DOHH2 (cell line): ENCODE data around the gene LAMB1.

Experiments
- H3F3A ChIP-seq: fragments of 200-600 bp; sonication (generic), shearing (Covaris generic); 2 replicates; pipeline ENCODE4 v1.6.0; 2016; ENCODE audit warnings: antibody characterized with exemption, mild to moderate bottlenecking; ENCODE audit not compliant: control insufficient read depth, insufficient read depth
- H3K27ac ChIP-seq: fragments of 200-600 bp; sonication (generic); 2 replicates; pipeline ENCODE4 v1.5.1; 2014; ENCODE audit warnings: low read depth, mild to moderate bottlenecking, low read length, moderate library complexity
- H3K27me3 ChIP-seq: fragments of 200-600 bp; sonication (generic); 2 replicates; pipeline ENCODE4 v1.6.1; 2014; ENCODE audit warnings: mild to moderate bottlenecking, low read length, mixed read lengths; ENCODE audit not compliant: control insufficient read depth
- H3K36me3 ChIP-seq: fragments of 200-600 bp; sonication (generic); 2 replicates; pipeline ENCODE4 v1.6.1; 2014; ENCODE audit warnings: mild to moderate bottlenecking, low read length, moderate library complexity, mixed read lengths; ENCODE audit not compliant: control insufficient read depth
- H3K4me1 ChIP-seq: fragments of 200-600 bp; sonication (generic); 2 replicates; pipeline ENCODE4 v1.6.1; 2014; ENCODE audit warnings: mild to moderate bottlenecking, low read length, mixed read lengths; ENCODE audit not compliant: control insufficient read depth
- H3K4me2 ChIP-seq: fragments of 200-600 bp; sonication (generic); 2 replicates; pipeline ENCODE4 v1.6.0; 2014; ENCODE audit warnings: mild to moderate bottlenecking, low read length, moderate library complexity
- H3K4me3 ChIP-seq: fragments of 200-600 bp; sonication (generic); 2 replicates; pipeline ENCODE4 v1.5.1; 2014; ENCODE audit warnings: mild to moderate bottlenecking, low read length, mixed read lengths
- H3K79me2 ChIP-seq: fragments of 200-600 bp; sonication (generic); 2 replicates; pipeline ENCODE4 v1.6.1; 2014; ENCODE audit warnings: mild to moderate bottlenecking, low read length, mixed read lengths; ENCODE audit not compliant: control insufficient read depth
- H3K9me2 ChIP-seq: fragments of 200-600 bp; sonication (generic); replicated peaks from 2 replicates; pipeline ENCODE4 v1.6.1; 2014; ENCODE audit warnings: mild to moderate bottlenecking, low read length, mixed read lengths; ENCODE audit not compliant: control insufficient read depth
- H3K9me3 ChIP-seq: fragments of 200-600 bp; sonication (generic); 2 replicates; pipeline ENCODE4 v1.6.1; 2014; ENCODE audit warnings: antibody characterized with exemption, low read length, mixed read lengths; ENCODE audit not compliant: control insufficient read depth, insufficient read depth
- H4K20me1 ChIP-seq: fragments of 200-600 bp; sonication (generic); 2 replicates; pipeline ENCODE4 v1.6.0; 2014; ENCODE audit warnings: low read depth, mild to moderate bottlenecking, antibody characterized with exemption, low read length, moderate library complexity; ENCODE audit not compliant: control insufficient read depth, insufficient read depth
- CTCF ChIP-seq: fragments of 200-600 bp; sonication (generic); IDR thresholded peaks from one replicate; pipeline ENCODE4 v1.5.1; 2014; ENCODE audit warnings: antibody characterized with exemption, mild to moderate bottlenecking, low read depth, low read length; ENCODE audit not compliant: poor library complexity, severe bottlenecking
- EZH2phosphoT487 ChIP-seq: fragments of 200-600 bp; sonication (generic); IDR thresholded peaks from 2 replicates; pipeline ENCODE4 v1.6.1; 2017; ENCODE audit warnings: borderline replicate concordance, mild to moderate bottlenecking, antibody characterized with exemption, low read length, moderate library complexity, mixed read lengths

LAMB1 gene

GRCh38 chr7:108002726-108003598 is at the start of gene LAMB1:
TSS of gene LAMB1 (minus strand) at chr7:108003161. CDS start at chr7:108002885, 276 bp downstream.
- Histone ChIP-seq H3K9me2 (no peaks in the 10 kb centered on the region), H4K20me1 (no peaks in the 10 kb centered on the region), H3K79me2 (no peaks in the 10 kb centered on the region), H3K4me3 (no peak within 1 kb of the TSS), H3K27ac (no peak within 1 kb of the TSS), H3K27me3 (peaks cover 3% of the 10 kb centered on the region; the same call in 1 of the 2 replicates), H3K9me3 (peaks cover 12% of the 10 kb centered on the region), H3K4me2 (no peak within 1 kb of the TSS), H3F3A (no peaks in the 10 kb centered on the region), H3K36me3 (no peaks in the 10 kb centered on the region), H3K4me1 (no peaks in the 10 kb centered on the region)
- no peak for TF ChIP-seq EZH2phosphoT487
- TF ChIP-seq CTCF, result no peak

GRCh38 chr7:108051454-108051853 is 48.5 kb upstream of the LAMB1 start:
- Histone ChIP-seq H3K4me1 (peaks cover 14% of the 10 kb centered on the region), H3K27me3 (no peaks in the 10 kb centered on the region), H3K9me2 (no peaks in the 10 kb centered on the region), H3K4me3 (no peak overlapping the region), H3K4me2 (no peak overlapping the region), H3K27ac (no peak overlapping the region), H3K36me3 (no peaks in the 10 kb centered on the region), H3K79me2 (no peaks in the 10 kb centered on the region), H4K20me1 (no peaks in the 10 kb centered on the region), H3K9me3 (no peaks in the 10 kb centered on the region), H3F3A (no peaks in the 10 kb centered on the region)
- TF ChIP-seq CTCF, result no peak
- TF ChIP-seq EZH2phosphoT487, result no peak

GRCh38 chr7:108049962-108050361 is 47.0 kb upstream of the LAMB1 start:
- H3K27ac ChIP-seq, result no peak overlapping the region
- H3K4me2 ChIP-seq, result 0 out of 2 replicates have a peak overlapping the region, but pooled peaks have one; percentile 1
- no peaks in the 10 kb centered on the region for H3K27me3 ChIP-seq
- peaks cover 14% of the 10 kb centered on the region for H3K4me1 ChIP-seq
- no peaks in the 10 kb centered on the region for H3K36me3 ChIP-seq
- no peaks in the 10 kb centered on the region for H3F3A ChIP-seq
- no peak overlapping the region for H3K4me3 ChIP-seq
- TF ChIP-seq EZH2phosphoT487 (no peak), CTCF (no peak)
- H3K9me3 ChIP-seq, result no peaks in the 10 kb centered on the region
- no peaks in the 10 kb centered on the region for H3K9me2 ChIP-seq
- no peaks in the 10 kb centered on the region for H3K79me2 ChIP-seq
- H4K20me1 ChIP-seq, result no peaks in the 10 kb centered on the region
